ENCODE measurements around the gene SFT2D3.
A peak's percentile ranks its signal among the peaks of the same experiment; 100 is the strongest.

SFT2D3 gene

GRCh38 chr2:127681976-127682857 lies 19.1 kb upstream of the SFT2D3 start:
- DNase-seq (ENCODE audit: low spot score): no peak

DNA sequence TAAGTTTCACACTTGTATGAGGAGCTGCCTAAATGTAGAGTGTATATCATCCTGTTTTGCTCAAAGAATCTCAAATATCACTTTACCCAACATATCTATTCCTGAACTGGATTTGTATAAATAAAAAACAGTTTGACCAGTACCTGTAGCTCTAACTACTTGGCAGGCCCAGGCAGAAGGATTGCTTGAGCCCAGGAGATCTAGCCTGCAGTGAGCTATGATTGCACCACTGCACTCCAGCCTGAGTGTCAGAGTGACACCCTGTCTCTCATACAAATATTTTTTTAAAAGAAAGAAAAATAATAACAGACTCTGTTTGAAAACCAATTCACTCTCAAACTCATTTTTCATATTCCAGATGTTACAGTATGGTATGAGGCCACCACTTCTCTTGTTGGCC lies 18.2 kb upstream of the SFT2D3 start:
- no peak for DNase-seq (ENCODE audit: low spot score)

DNA sequence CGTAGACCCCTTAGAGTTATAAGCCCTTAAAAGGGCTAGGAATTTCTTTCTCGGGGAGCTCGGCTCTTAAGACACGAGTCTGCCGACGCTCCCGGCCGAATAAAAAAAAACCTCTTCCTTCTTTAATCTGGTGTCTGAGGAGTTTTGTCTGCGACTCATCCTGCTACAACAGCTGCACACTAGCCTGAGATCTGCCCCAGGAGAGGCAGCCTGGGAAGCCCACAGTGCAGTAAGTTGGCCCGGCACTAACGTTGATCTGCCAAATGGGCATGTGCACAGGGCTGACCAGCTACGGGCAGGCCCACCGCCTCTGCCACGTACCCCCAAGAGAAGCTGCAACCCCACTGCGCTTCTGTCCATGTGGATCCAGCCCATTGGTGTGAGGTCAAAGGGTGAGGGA lies 17.5 kb upstream of the SFT2D3 start:
- no peak for DNase-seq (ENCODE audit: low spot score)

GRCh38 chr2:127685410-127686080 lies 15.8 kb upstream of the SFT2D3 start:
- no peak for DNase-seq (ENCODE audit: low spot score)

DNA sequence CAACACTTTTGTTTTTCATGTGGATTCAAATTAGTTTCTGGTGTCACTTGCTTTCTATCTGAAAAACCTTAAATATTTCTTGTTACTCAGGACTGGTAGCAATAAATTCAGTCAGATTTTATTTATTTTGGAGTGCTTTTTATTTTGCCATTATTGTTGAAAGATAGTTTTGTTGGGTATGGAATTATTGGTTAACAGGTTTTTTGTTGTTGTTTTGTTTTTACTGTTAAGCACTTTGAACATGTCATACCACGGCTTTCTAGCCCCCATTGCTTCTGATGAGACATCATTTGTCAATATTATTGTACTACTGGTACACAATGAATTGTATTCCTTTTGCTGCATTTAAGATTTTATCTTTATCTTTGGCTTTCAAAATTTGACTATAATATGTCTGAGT lies 12.9 kb upstream of the SFT2D3 start:
- DNase-seq (ENCODE audit: low spot score): no peak

DNA sequence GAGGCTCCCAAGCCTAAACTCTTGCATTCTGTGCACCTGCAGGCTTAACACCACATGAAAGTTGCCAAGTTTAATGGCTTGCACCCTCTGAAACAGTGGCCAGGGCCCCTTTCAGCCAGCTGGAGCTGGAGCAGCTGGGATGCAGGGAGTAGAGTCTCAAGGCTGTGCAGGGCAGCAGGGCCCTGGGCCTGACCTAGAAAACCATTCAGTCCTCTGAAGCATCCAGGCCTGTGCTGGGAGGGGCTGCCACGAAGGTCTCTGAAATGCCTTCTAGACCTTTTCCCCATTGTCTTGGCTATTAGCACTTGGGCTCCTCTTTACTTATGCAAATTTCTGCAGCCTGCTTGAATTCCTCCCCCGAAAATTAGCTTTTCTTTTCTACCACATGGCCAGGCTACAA lies 10.6 kb upstream of the SFT2D3 start:
- no peak for DNase-seq (ENCODE audit: low spot score)

- no peak for DNase-seq (ENCODE audit: low spot score)
These were observed 6.3 kb upstream of the SFT2D3 start for GRCh38 chr2:127694986-127695385.

- DNase-seq (ENCODE audit: low spot score): peak; percentile 64
These were observed 5.5 kb upstream of the SFT2D3 start for GRCh38 chr2:127695491-127696472.

GRCh38 chr2:127697482-127698180 lies 3.7 kb upstream of the SFT2D3 start:
- no peak for DNase-seq (ENCODE audit: low spot score)

DNA sequence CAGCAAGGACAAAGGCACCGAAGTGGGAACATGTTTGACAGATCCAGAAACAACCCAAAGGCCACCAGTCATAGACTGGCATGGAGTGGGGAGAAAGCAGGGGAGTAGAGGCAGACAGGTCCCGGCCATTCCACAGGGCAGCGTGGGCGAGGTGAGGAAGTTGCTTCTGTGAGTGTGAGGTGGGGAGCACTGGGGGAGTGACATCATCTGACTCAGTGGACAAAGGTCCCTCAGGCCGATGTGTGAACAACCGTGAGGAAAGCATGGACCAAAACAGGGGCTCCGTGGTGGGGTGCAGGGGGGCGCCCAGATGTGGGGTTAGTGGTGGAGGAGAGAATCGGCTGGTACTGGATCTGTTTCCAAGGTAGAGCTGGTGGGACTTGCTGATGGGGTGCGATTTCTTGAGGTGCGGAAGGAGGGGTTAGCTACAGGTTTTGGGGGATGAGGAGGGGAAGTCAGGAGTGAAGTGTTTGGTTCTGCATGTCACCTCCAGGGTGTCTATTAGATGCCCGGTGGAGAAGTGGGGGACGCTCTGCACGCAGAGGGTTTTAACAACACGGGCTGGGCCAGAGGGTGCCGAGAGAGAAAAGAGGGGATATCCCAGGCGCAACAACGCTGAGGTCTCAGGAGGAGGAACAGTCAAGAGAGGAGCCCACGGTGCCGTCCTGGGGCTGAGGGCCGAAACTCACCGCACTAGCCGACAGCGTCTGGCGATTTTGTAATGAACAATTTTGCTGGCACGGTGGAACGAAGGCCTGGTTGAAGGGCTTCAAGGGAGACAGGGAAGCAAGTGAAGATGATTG lies 2.5 kb upstream of the SFT2D3 start:
- DNase-seq (ENCODE audit: low spot score): no peak

GRCh38 chr2:127700527-127701192 lies 637 bp upstream of the SFT2D3 start:
- DNase-seq (ENCODE audit: low spot score): peak; percentile 64

- DNase-seq (ENCODE audit: low spot score): peak; percentile 87
These were observed 526 bp downstream of the SFT2D3 start for GRCh38 chr2:127701651-127702394.

- no peak for DNase-seq (ENCODE audit: low spot score)
These were observed 1.2 kb downstream of the SFT2D3 start for GRCh38 chr2:127702395-127703009.

DNA sequence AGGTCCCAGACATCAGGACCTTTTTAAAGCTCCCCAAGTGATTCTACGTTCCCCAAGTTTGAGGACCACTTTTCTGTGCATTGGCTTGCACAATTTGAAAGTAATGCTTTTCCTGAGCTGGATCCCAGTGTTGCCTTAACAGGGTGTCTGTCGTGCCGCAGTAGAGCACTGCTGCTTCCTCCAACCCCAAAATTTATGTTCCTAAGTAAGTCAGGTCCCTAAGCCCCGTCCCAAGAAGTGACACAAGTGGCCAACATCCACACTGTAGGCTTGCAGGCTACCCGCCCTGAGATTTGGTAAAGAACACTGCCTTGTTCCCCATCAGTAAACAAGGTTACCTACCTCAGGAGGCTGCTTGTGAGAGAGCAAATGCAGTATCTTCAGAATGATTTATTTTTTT lies 2.0 kb downstream of the SFT2D3 start:
- DNase-seq (ENCODE audit: low spot score): no peak

DNA sequence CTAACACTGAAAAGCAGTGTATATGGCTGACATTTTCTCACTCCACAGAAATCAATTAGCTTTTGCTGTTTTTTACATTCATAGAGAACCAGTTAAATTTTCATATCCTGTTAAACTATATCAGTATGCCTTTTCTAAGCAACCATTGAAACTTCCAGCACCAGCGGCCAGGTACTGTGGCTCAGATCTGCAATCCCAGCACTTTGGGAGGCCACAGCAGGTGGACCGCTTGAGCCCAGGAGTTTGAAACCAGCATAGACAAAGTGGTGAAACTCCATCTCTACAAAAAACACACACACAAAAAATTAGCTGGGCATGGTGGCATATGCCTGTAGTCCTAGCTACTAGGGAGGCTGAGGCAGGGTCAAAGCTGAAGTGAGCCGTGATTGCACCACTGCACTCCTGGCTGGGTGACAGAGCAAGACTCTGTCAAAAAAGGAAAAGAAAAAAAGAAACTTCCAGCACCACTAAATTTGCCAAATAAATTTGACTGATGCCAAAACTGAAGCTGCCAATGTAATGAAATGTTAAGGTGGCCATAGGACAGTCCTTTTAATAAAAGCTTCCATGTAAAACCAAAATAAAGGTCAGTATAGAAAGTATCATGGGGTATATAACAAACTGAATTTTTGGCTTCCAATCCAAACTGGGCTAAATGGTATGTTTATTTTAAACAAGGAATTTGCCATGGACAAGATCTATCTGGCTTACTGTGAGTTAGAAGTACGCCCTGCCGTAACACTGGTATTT lies 3.5 kb downstream of the SFT2D3 start:
- no peak for DNase-seq (ENCODE audit: low spot score)

DNA sequence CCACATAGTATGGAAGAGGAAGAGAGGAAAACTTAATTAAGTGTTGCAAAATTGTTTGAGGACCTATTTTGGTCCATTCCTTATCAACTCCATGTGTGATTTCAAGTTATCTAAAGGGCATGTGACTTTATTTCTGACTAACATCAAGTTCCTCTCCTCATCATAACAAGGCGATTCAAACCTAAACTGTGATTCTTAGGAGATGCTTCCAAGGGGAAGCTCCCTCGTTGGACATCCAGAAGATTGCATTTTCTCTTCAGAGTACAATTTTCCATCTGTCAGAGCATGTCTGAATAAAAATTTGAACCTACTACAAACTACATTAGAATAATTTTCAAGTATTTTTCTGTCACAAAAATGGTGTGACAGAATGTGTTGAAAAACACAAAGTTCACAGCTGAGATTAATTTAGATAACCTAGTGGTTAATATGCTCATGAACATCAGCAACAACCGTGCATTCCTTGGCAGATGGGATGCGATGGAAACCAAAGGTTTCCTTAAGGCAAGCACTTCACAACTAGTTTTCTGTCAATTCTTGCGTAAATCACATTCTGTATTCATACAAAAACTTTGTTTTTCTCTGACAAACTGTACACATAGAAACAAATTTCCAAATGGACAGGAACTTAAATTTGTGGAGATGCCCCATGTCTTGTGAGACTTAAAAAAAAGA lies 4.2 kb downstream of the SFT2D3 start:
- DNase-seq (ENCODE audit: low spot score): no peak

GRCh38 chr2:127706215-127706990 lies 5.1 kb downstream of the SFT2D3 start:
- no peak for DNase-seq (ENCODE audit: low spot score)
